ELR (cell line): ENCODE data around the gene CFHR2.

Experiments used
- DNase-seq: peaks from one replicate; pipeline ENCODE4 v3.0.0-alpha.2; 2015; ENCODE audit warnings: low read depth

CFHR2 gene

GRCh38 chr1:197003132-197003531, 59.6 kb downstream of the CFHR2 start:
- DNase-seq: no peak

DNA sequence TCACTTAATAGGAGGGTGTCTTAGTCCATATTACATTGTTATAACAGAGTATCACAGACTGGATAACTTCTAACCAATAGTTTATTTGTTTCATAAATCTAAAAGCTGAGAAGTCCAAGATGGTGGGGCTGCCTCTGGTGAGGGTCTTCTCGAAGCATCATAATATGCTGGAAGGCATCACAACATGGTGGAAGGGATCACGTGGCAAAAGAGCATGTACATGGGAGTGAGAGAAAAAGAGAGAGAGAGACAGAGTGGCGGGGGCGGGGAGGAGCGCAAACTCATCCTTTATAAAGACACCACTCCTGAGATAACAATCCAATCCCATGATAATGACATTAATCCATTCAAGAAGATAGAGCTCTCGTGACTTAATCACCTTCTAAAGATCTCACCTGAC, 65.3 kb downstream of the CFHR2 start:
- no peak for DNase-seq
